Measurements from ENCODE around the gene KDELR3.

DNA sequence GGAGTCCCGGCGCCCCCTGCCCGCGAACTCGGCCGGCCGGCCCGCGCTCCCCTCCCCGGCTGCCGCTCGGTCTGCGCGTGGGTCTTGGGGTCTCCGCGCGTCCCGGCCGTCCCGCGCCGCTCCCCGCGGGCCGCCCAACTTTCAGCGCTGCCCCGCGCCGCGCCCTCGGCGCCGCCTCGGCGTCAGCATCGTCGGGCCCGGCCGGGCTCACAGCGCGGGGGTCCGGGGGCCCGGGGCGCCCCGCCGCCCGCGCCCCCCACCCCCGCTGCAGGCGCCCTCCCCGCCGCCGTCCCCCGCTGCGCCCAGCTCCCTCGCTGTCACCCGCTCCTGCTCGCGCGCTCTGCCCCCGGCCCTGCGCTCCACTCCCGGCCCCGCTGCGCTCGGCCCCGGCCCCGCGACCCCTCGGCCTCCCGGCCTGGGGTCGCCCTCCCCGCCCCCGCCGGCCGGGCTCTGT is 12.8 kb upstream of the KDELR3 start, which contains the start of gene KCNJ4:
- TF ChIP-seq, protein P1, sequence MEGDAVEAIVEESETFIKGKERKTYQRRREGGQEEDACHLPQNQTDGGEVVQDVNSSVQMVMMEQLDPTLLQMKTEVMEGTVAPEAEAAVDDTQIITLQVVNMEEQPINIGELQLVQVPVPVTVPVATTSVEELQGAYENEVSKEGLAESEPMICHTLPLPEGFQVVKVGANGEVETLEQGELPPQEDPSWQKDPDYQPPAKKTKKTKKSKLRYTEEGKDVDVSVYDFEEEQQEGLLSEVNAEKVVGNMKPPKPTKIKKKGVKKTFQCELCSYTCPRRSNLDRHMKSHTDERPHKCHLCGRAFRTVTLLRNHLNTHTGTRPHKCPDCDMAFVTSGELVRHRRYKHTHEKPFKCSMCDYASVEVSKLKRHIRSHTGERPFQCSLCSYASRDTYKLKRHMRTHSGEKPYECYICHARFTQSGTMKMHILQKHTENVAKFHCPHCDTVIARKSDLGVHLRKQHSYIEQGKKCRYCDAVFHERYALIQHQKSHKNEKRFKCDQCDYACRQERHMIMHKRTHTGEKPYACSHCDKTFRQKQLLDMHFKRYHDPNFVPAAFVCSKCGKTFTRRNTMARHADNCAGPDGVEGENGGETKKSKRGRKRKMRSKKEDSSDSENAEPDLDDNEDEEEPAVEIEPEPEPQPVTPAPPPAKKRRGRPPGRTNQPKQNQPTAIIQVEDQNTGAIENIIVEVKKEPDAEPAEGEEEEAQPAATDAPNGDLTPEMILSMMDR (IDR thresholded peaks at IDR 0.05; ENCODE audit: insufficient read depth, low read depth, low read length), result no peak
- peak; percentile 13 for TF ChIP-seq EZH2 (IDR thresholded peaks at IDR 0.05; ENCODE audit: insufficient read depth, low read length)

Data from astrocyte (in vitro differentiated cells and primary cell).